ENCODE data around the gene DUOXA1.
"Not testable (repeated sequence)": the region's sequence is repeated elsewhere in the genome, so short reads cannot be mapped to it uniquely, and the experiment has no call there.

Gene DUOXA1

GRCh38 chr15:45151998-45152828 is 22.5 kb upstream of the DUOXA1 start:
- DNase-seq (ENCODE audit: low read depth in 3 of 3), result no peak

GRCh38 chr15:45150997-45151396 is 21.3 kb upstream of the DUOXA1 start:
- DNase-seq (ENCODE audit: low read depth in 3 of 3), result no peak

GRCh38 chr15:45150481-45150880 is 20.8 kb upstream of the DUOXA1 start:
- DNase-seq (ENCODE audit: low read depth in 3 of 3), result no peak

- no peak for DNase-seq (ENCODE audit: low read depth in 3 of 3)
Observed at GRCh38 chr15:45149060-45149459, 19.4 kb upstream of the DUOXA1 start.

GRCh38 chr15:45148076-45149059 is 18.7 kb upstream of the DUOXA1 start:
- no peak for DNase-seq (ENCODE audit: low read depth in 3 of 3)

- DNase-seq (ENCODE audit: low read depth in 3 of 3), result no peak
Observed at GRCh38 chr15:45147606-45148005, 17.9 kb upstream of the DUOXA1 start.

- no peak for DNase-seq (ENCODE audit: low read depth in 3 of 3)
Observed at GRCh38 chr15:45146405-45146804, 16.7 kb upstream of the DUOXA1 start.

- DNase-seq (ENCODE audit: low read depth in 3 of 3), result no peak
Observed at GRCh38 chr15:45144775-45145174, 15.1 kb upstream of the DUOXA1 start.

GRCh38 chr15:45143946-45144345 is 14.3 kb upstream of the DUOXA1 start:
- no peak for DNase-seq (ENCODE audit: low read depth in 3 of 3)

- no peak for DNase-seq (ENCODE audit: low read depth in 3 of 3)
Observed at GRCh38 chr15:45143056-45143455, 13.4 kb upstream of the DUOXA1 start.

- DNase-seq (ENCODE audit: low read depth in 3 of 3), result no peak
Observed at GRCh38 chr15:45141386-45141785, 11.7 kb upstream of the DUOXA1 start.

- DNase-seq (ENCODE audit: low read depth in 3 of 3), result no peak
Observed at GRCh38 chr15:45140557-45141250, 11.0 kb upstream of the DUOXA1 start.

GRCh38 chr15:45139770-45140169 is 10.1 kb upstream of the DUOXA1 start:
- no peak for DNase-seq (ENCODE audit: low read depth in 3 of 3)

GRCh38 chr15:45138814-45139765 is 9.4 kb upstream of the DUOXA1 start:
- no peak for DNase-seq (ENCODE audit: low read depth in 3 of 3)

- DNase-seq (ENCODE audit: low read depth in 3 of 3), result no peak
Observed at GRCh38 chr15:45137703-45138102, 8.0 kb upstream of the DUOXA1 start.

GRCh38 chr15:45136378-45136764 is 6.7 kb upstream of the DUOXA1 start:
- DNase-seq (ENCODE audit: low read depth in 3 of 3), result no peak

- not testable (repeated sequence) for DNase-seq (ENCODE audit: low read depth in 3 of 3)
Observed at GRCh38 chr15:45135705-45136377, 6.2 kb upstream of the DUOXA1 start.

GRCh38 chr15:45134682-45135604 is 5.3 kb upstream of the DUOXA1 start:
- no peak for DNase-seq (ENCODE audit: low read depth in 3 of 3)

- DNase-seq (ENCODE audit: low read depth in 3 of 3), result no peak
Observed at GRCh38 chr15:45134046-45134445, 4.4 kb upstream of the DUOXA1 start.
